IPS-20b (cell line): ENCODE results near the gene PSMD7.

Source experiments
- H3K27ac ChIP-seq: one replicate; pipeline ENCODE4 v1.5.1; 2013; ENCODE audit warnings: low read length
- H3K27me3 ChIP-seq: 2 replicates; pipeline ENCODE4 v1.6.1; 2013; ENCODE audit warnings: mild to moderate bottlenecking, low read length, inconsistent platforms; ENCODE audit not compliant: insufficient read depth
- H3K36me3 ChIP-seq: 2 replicates; pipeline ENCODE4 v1.6.1; 2013; ENCODE audit warnings: low read depth, mild to moderate bottlenecking, inconsistent platforms, low read length, moderate library complexity; ENCODE audit not compliant: insufficient read depth
- H3K4me1 ChIP-seq: 2 replicates; pipeline ENCODE4 v1.6.1; 2013; ENCODE audit warnings: mild to moderate bottlenecking, control low read depth, inconsistent platforms, low read length, moderate library complexity; ENCODE audit not compliant: insufficient read depth
- H3K4me3 ChIP-seq: 2 replicates; pipeline ENCODE4 v1.5.1; 2013; ENCODE audit warnings: mild to moderate bottlenecking, low read length, inconsistent platforms
- H3K9ac ChIP-seq: 2 replicates; pipeline ENCODE4 v1.6.1; 2013; ENCODE audit warnings: low read depth, mild to moderate bottlenecking, inconsistent platforms, low read length, moderate library complexity
- H3K9me3 ChIP-seq: 2 replicates; pipeline ENCODE4 v1.6.1; 2013; ENCODE audit warnings: mild to moderate bottlenecking, low read depth, low read length, inconsistent platforms; ENCODE audit not compliant: insufficient read depth

The PSMD7 gene

DNA sequence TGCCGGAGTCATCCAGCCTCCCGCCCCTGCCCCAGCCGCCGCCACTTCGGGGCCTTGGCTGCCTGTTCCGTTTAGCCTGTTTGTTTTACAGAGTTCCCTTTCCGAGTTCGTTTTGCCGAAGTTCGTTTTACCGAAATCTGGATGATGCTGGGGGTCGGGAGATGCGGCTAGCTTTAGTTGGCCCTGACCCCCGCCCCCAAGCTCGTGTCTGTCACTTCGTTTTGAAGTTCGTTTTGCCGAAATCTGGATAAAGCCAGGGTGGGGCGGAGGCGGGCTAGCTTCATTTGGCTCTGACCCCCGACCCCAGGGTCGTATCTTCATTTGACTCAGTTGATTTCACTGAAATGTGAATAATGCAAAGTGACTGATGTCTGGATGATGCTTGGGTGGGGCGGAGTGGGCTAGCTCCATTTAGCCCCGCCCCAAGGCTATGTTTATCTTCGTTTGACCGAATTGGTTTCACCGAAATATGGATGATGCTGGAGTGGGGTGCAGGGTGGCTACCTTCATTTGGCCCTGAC, 591 bp downstream of the PSMD7 start:
- peaks cover 10% of the 10 kb centered on the region; the same call in 1 of the 2 replicates for H3K27me3 ChIP-seq
- H3K4me3 ChIP-seq = peak overlapping the region; percentile 96
- peak overlapping the region; percentile 95 for H3K27ac ChIP-seq
- peaks cover 42% of the 10 kb centered on the region for H3K36me3 ChIP-seq
- peak overlapping the region; percentile 96 for H3K9ac ChIP-seq
- no peaks in the 10 kb centered on the region; the same call in 1 of the 2 replicates for H3K4me1 ChIP-seq
- no peaks in the 10 kb centered on the region for H3K9me3 ChIP-seq

DNA sequence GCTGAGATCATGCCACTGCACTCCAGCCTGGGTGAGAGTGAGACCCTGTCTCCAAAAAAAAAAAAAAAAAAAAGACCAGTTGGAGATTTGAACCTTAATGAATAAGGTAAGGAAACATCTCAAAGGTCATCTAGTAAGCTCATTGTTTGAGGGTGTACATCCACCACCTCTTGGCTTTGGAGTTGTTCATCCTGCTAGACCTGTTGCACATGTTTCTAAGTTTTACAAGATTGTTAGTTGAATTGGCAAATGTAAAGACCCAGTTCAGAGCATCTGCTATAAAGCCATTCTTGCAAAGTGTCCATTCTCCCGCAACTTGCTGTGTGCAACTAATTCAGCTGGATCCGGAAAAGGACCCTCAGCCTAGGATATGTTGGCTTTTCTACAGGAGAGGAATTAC, 1.5 kb downstream of the PSMD7 start:
- H3K9me3 ChIP-seq = no peaks in the 10 kb centered on the region
- peaks cover 51% of the 10 kb centered on the region for H3K36me3 ChIP-seq
- no peaks in the 10 kb centered on the region; the same call in 1 of the 2 replicates for H3K4me1 ChIP-seq
- H3K9ac ChIP-seq = peak overlapping the region; percentile 96; the same call in 1 of the 2 replicates
- H3K27ac ChIP-seq = no peak overlapping the region
- peak overlapping the region; percentile 96 for H3K4me3 ChIP-seq
- peaks cover 10% of the 10 kb centered on the region; the same call in 1 of the 2 replicates for H3K27me3 ChIP-seq

DNA sequence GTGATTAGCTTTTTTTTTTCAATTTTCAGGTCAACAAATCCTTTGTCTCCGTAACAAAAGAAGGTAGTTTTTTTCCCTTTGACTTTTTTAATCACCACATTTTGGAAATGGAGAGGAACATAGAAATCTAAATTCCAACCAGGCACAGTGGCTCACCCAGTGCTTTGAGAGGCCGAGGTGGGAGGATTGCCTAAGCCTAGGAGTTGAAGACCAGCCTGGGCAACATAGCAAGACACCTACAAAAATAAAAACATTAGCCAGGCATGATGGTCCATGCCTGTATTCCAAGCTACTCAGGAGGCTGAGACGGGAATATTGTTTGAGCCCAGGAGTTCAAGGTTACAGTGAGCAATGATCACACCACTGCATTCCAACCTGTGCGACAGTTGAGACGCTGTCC, 5.7 kb downstream of the PSMD7 start:
- Histone ChIP-seq H3K4me3 (no peak overlapping the region), H3K9ac (no peak overlapping the region), H3K9me3 (no peaks in the 10 kb centered on the region), H3K36me3 (peaks cover 92% of the 10 kb centered on the region), H3K27me3 (no peaks in the 10 kb centered on the region), H3K27ac (no peak overlapping the region), H3K4me1 (no peaks in the 10 kb centered on the region; the same call in 1 of the 2 replicates)

GRCh38 chr16:74304164-74304834, 7.7 kb downstream of the PSMD7 start:
- H3K27ac ChIP-seq = no peak overlapping the region
- H3K27me3 ChIP-seq = no peaks in the 10 kb centered on the region
- H3K4me3 ChIP-seq = no peak overlapping the region
- H3K36me3 ChIP-seq = peaks cover 79% of the 10 kb centered on the region
- H3K4me1 ChIP-seq = no peaks in the 10 kb centered on the region
- H3K9me3 ChIP-seq = no peaks in the 10 kb centered on the region
- no peak overlapping the region for H3K9ac ChIP-seq

- Histone ChIP-seq H3K4me3 (no peak overlapping the region), H3K9ac (no peak overlapping the region), H3K27me3 (no peaks in the 10 kb centered on the region), H3K36me3 (peaks cover 74% of the 10 kb centered on the region), H3K27ac (no peak overlapping the region), H3K9me3 (no peaks in the 10 kb centered on the region), H3K4me1 (no peaks in the 10 kb centered on the region)
Observed at GRCh38 chr16:74304835-74305176, 8.2 kb downstream of the PSMD7 start.

- H3K4me3 ChIP-seq = no peak overlapping the region
- no peaks in the 10 kb centered on the region for H3K9me3 ChIP-seq
- H3K4me1 ChIP-seq = no peaks in the 10 kb centered on the region
- no peak overlapping the region for H3K27ac ChIP-seq
- H3K36me3 ChIP-seq = peaks cover 69% of the 10 kb centered on the region
- no peaks in the 10 kb centered on the region for H3K27me3 ChIP-seq
- no peak overlapping the region for H3K9ac ChIP-seq
Observed at GRCh38 chr16:74305281-74305680, 8.7 kb downstream of the PSMD7 start.

DNA sequence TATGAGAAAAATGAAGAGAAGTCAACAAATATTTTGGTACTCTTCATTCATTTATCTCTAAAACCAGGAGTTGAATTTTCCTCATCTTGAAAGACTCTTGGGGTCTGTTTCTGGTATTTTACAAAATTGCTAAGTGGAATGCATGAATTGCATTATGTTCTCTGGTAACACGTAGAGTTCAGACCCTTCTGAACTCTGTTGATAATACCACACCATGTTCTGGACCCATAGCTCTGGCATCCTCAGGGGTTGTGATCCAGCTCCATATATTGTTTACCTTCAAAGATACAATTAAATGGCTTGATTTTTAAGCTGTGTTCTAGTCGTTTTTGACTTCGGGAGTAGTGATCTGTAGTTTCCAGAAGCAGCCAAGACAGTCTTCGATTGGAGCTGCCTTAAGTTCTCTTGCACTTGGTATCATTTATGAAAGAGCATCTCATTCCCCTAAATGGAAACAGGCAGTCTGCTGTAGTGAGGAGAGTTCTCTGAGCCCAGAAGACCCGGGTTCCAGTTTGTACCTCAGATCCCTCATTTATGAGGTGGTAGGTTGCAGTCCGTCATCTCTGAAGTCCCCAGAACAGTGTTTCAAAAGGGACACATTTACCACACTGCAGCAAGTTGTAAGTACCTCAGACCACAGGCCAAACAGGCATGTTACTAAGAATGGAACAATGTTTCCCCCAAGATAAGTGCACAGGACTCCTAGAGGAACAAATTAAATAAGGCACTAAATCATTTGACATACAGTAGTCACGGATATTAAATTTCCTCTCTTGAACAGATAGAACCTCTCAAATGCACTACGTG, 9.6 kb downstream of the PSMD7 start:
- H3K4me3 ChIP-seq = no peak overlapping the region
- H3K4me1 ChIP-seq = no peaks in the 10 kb centered on the region
- H3K9ac ChIP-seq = no peak overlapping the region
- no peaks in the 10 kb centered on the region for H3K9me3 ChIP-seq
- peaks cover 60% of the 10 kb centered on the region for H3K36me3 ChIP-seq
- no peaks in the 10 kb centered on the region for H3K27me3 ChIP-seq
- H3K27ac ChIP-seq = no peak overlapping the region

DNA sequence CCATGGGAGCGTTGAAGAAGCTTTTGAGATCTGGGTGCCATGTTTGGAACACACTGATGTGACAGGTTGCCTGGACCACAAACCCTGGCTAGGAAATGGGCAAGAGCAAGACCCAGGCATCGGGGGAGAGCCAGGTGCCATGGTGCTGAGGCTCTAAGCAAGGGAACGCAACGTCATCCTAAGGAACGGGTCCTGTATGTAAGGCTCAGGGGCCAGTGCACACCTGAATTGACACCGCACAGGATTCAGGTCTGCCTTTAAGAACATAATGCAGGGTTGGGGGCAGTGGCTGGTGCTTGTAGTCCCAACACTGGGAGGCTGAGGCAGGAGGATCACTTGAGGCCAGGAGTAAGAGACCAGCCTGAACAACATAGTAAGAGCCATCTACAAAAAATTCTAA, 10.8 kb downstream of the PSMD7 start:
- H3K27ac ChIP-seq = no peak overlapping the region
- H3K4me3 ChIP-seq = no peak overlapping the region
- no peaks in the 10 kb centered on the region for H3K9me3 ChIP-seq
- H3K36me3 ChIP-seq = peaks cover 48% of the 10 kb centered on the region
- H3K4me1 ChIP-seq = no peaks in the 10 kb centered on the region
- no peak overlapping the region for H3K9ac ChIP-seq
- no peaks in the 10 kb centered on the region for H3K27me3 ChIP-seq

GRCh38 chr16:74309789-74310781, 13.5 kb downstream of the PSMD7 start:
- Histone ChIP-seq H3K4me3 (no peak overlapping the region), H3K9ac (no peak overlapping the region), H3K27me3 (no peaks in the 10 kb centered on the region), H3K27ac (no peak overlapping the region), H3K4me1 (no peaks in the 10 kb centered on the region), H3K36me3 (peaks cover 21% of the 10 kb centered on the region), H3K9me3 (no peaks in the 10 kb centered on the region)

- no peaks in the 10 kb centered on the region for H3K9me3 ChIP-seq
- no peaks in the 10 kb centered on the region for H3K27me3 ChIP-seq
- H3K4me3 ChIP-seq = no peak overlapping the region
- no peak overlapping the region for H3K9ac ChIP-seq
- no peaks in the 10 kb centered on the region for H3K36me3 ChIP-seq
- H3K4me1 ChIP-seq = no peaks in the 10 kb centered on the region
- no peak overlapping the region for H3K27ac ChIP-seq
Observed at GRCh38 chr16:74315059-74315458, 18.4 kb downstream of the PSMD7 start.

GRCh38 chr16:74320707-74321106, 24.1 kb downstream of the PSMD7 start:
- H3K27me3 ChIP-seq = no peaks in the 10 kb centered on the region
- H3K9ac ChIP-seq = no peak overlapping the region
- no peak overlapping the region for H3K4me3 ChIP-seq
- no peaks in the 10 kb centered on the region for H3K9me3 ChIP-seq
- no peak overlapping the region for H3K27ac ChIP-seq
- H3K36me3 ChIP-seq = peaks cover 6% of the 10 kb centered on the region; the same call in 1 of the 2 replicates
- H3K4me1 ChIP-seq = 0 out of 2 replicates have a peak, but pooled peaks cover 4% of the 10 kb centered on the region
